ENCODE data around the gene SLC7A1.

DNA sequence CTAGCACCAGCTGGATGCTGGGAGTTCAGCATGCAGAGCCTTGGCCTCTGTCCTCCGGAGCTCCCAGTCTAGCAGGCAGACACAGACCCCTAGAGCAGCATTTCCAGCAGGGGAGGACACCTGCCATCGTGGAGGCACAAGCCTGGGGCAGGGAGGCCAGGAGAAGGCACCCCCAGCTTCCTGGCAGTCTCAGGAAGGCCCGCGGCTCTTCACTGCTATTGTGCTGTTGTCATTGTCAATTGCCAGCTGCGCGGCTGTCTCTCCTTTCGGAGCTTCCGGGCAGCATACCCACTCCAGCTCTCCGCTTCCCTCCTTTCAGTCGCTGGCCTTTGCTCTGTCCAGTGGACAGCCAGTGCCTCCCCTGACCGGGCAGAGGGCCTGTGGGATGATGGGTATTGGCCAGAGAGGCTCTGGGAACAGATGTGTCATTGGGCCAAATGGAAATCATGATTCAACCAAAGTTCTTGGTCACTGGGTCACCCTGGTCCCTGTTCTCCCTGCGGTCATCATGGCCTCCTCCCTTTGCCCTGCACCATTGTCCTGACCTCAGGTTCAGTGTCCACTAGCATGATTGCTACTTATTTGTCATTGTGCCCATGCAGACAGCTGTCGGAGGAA, 93.0 kb downstream of the SLC7A1 start:
- TF ChIP-seq EZH2 (IDR thresholded peaks at IDR 0.05; ENCODE audit: insufficient read depth, low read length): no peak
- TF ChIP-seq, protein P1, sequence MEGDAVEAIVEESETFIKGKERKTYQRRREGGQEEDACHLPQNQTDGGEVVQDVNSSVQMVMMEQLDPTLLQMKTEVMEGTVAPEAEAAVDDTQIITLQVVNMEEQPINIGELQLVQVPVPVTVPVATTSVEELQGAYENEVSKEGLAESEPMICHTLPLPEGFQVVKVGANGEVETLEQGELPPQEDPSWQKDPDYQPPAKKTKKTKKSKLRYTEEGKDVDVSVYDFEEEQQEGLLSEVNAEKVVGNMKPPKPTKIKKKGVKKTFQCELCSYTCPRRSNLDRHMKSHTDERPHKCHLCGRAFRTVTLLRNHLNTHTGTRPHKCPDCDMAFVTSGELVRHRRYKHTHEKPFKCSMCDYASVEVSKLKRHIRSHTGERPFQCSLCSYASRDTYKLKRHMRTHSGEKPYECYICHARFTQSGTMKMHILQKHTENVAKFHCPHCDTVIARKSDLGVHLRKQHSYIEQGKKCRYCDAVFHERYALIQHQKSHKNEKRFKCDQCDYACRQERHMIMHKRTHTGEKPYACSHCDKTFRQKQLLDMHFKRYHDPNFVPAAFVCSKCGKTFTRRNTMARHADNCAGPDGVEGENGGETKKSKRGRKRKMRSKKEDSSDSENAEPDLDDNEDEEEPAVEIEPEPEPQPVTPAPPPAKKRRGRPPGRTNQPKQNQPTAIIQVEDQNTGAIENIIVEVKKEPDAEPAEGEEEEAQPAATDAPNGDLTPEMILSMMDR (IDR thresholded peaks at IDR 0.05; ENCODE audit: insufficient read depth, low read depth, low read length): no peak
